Activated CD4-positive, CD25-positive, alpha-beta regulatory T cell treated with anti-CD3 and anti-CD28 coated beads, Interleukin-2, amount 50 U/mL, for 24 hours (primary cell): ENCODE measurements around the gene PCID2.
A peak's percentile ranks its signal among the peaks of the same experiment; 100 is the strongest.
"Not testable (repeated sequence)": the region's sequence is repeated elsewhere in the genome, so short reads cannot be mapped to it uniquely, and the experiment has no call there.

Experiments used
- ATAC-seq, 2 donors: fragments of 150-1000 bp; cut with Tn5 transposase; one replicate each; pipeline ENCODE4 v1.10.0; 2021; ENCODE audit warnings: mild to moderate bottlenecking in 1 of 2, moderate library complexity in 1 of 2

The PCID2 gene

GRCh38 chr13:113162783-113163685 is 45.4 kb downstream of the PCID2 start:
- peak in 1 of 2 donors; percentile 36 for ATAC-seq

DNA sequence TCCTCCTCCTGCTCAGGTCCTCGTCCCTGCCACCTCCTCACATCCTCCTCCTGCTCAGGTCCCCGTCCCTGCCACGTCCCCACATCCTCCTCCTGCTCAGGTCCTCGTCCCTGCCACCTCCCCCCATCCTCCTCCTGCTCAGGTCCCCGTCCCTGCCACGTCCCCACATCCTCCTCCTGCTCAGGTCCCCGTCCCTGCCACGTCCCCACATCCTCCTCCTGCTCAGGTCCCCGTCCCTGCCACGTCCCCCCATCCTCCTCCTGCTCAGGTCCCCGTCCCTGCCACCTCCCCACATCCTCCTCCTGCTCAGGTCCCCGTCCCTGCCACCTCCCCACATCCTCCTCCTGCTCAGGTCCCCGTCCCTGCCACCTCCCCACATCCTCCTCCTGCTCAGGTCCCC is 46.5 kb downstream of the PCID2 start:
- not testable (repeated sequence) for ATAC-seq

GRCh38 chr13:113161433-113161832 is 47.0 kb downstream of the PCID2 start:
- ATAC-seq: peak in 1 of 2 donors; percentile 34

GRCh38 chr13:113160983-113161382 is 47.5 kb downstream of the PCID2 start:
- peak in 1 of 2 donors; percentile 4 for ATAC-seq

DNA sequence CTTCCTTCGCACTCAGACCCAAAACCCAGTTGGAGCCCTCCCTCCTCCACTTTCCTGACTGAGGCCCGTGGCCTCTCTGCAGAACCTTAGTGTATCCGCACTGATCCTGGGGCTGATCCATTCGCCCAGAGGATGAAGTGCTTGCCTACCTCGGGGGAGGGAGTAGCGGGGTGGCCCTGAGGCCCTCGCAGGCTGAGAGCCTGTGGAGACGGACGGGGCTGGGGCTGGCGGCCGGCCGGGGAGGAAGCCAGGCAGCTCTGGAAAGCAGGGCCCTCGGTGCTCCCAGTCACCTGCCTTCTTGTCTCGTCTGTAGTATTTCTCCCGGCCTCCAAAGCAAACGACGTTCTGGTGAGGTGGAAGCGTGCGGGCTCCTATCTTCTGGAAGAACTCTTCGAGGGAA is 48.8 kb downstream of the PCID2 start:
- ATAC-seq: no peak

DNA sequence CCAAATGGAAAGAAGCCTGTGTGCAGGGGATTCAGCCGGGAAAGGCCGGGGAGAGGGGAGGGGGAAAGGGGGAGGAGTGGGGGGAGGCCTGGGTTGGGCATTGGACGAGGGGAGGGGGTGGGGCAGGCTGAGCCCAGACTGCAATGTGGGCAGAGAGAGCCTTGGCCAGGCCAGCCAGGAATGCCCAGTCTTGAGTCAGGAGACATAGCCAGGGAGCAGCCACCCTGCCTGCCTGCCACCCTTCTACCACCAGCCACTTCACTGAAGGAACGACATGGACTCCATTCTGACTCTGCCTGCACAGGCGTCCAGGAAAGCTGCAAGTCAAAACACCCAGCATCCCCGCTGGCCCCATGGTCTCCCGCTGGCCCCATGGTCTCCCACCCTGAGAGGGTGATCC is 49.5 kb downstream of the PCID2 start:
- ATAC-seq: no peak

DNA sequence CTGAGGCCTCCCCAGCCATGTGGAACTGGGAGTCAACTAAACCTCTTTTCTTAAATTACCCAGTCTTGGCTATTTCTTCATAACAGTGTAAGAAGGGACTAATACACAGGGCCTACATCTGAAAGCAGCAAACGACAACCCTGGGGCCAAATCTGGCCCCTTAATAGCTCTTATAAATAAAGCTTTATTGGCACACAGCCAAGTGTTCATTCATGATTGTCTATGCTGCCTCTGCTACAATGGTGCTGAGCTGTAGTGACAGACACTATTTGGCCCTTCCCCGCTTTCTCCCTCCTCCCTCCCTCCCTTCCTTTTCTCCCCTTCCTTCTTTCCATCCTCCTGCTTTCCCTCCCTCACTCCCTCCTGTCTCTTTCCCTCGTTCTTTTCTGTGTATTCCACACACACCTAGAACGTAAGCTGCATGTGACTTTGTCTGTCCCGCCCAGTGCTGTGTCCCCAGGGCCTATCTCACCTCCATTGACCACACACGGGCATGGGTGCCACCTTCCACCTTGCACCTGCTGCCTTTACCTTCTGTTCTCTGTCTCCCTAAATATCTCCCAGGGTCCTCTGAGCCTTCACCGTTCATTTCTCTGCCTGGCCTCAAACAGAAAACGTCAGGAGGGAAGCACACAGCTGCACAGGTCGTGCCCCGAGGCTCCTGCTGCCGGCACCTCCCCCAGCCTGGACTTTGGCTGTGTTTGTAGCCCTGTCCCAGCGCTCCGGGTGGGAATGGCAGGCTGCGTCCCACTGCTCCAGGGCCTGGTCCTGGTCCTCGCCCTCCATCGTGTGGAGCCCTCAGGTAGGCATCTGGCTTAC is 50.3 kb downstream of the PCID2 start, which contains the start of gene PROZ:
TSS of gene PROZ (plus strand) at position 720 of the 819 bp plus-strand sequence. CDS start at position 733, 13 bp downstream.
- no peak for ATAC-seq

- ATAC-seq: no peak
Measured at GRCh38 chr13:113157206-113157928, 51.1 kb downstream of the PCID2 start.

DNA sequence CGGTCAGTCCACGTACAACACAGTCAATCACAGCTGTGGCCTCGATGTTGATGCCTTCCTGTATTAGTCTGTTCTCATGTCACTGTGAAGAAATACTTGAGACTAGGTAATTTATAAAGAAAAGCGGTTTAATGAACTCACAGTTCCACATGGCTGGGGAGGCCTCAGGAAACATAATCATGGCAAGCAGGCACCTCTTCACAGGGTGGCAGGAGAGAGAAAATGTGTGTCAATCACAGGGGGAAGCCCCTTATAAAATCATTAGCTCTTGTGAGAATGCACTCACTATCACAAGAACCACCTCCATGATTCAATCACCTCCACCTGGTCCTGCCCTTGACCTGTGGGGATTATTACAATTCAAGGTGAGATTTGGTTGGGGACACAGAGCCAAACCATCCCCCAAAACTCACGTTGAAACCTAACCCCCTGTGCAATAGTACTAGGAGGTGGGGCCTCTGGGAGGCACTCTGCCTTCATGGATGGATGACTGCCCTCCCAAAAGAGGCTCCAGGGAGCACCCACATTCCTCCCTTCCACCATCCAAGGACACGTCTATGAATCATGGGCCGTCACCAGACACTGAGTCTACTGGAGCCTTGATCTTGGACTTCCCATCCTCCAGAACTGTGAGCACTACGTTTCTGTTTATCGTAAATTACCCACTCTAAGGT is 52.4 kb downstream of the PCID2 start:
- no peak for ATAC-seq

DNA sequence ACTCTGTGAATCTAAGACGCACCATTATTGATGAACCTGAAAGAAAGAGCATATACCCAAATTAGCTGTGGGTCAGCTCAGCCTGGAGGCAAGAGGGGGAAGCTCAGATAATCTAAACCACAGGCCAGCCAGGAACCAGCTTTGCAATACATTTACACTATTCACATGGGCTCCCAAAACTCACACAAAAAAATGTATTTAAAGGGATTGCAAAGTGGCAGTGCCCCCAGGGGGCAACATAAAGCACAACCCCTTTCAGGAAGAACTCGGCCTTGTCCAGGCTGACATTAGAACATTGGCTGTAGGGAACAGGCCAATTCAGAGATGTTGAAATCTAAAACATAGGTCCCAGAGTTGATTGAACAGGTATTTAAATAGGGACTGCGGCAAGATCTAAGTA is 53.3 kb downstream of the PCID2 start:
- no peak for ATAC-seq

DNA sequence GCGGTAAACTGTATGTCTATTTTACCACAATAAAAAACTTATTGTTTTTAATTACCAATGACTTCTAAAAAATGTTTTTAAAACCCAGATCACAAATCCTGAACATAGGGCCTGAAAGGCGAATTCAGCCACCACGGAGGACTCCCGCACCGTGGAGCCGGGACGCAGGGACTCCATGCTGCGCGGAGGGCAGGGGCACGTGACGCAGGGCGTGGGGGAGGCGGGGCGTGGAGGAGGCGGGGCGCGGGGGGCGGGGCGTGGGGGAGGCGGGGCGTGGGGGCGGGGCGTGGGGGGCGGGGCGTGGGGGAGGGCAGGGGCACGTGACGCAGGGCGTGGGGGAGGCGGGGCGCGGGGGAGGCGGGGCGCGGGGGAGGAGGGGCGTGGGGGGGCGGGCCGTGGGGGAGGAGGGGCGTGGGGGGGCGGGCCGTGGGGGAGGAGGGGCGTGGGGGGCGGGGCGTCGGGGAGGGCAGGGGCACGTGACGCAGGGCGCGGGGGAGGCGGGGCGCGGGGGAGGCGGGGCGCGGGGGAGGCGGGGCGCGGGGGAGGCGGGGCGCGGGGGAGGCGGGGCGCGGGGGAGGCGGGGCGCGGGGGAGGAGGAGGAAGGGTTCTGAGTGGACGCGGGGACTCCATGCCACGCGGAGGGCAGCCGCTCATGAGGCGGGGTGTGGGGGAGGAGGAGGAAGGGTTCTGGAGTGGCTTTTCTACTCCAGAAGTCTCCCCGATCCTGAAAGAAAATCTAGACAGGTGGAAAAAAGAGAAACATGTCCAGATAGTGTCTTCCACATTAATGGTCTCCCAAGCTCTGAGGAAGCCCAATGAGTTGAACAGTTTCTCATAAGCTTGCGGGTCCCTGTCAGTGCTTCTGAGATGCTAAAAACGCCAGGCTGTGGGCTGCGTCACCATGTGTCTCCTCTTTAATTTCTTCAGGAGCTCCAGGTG is 54.4 kb downstream of the PCID2 start:
- ATAC-seq: peak; percentile 69 to 74

GRCh38 chr13:113152984-113153809 is 55.3 kb downstream of the PCID2 start:
- peak; percentile 20 to 51 for ATAC-seq

DNA sequence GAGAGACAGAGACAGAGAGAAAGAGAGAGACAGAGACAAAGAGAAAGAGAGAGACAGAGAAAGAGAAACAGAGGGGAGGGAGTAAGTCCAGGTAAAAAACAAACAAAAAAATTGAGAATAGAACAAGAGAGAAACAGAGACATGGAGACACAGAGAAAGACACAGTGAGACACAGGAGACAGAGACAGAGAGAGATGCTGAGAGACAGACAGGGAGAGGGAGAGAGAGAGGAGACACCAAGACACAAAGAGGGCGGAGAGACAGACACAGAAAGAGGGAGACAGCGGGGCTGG is 55.8 kb downstream of the PCID2 start:
- ATAC-seq: no peak

- peak; percentile 18 to 46 for ATAC-seq
Measured at GRCh38 chr13:113151745-113152690, 56.5 kb downstream of the PCID2 start.

DNA sequence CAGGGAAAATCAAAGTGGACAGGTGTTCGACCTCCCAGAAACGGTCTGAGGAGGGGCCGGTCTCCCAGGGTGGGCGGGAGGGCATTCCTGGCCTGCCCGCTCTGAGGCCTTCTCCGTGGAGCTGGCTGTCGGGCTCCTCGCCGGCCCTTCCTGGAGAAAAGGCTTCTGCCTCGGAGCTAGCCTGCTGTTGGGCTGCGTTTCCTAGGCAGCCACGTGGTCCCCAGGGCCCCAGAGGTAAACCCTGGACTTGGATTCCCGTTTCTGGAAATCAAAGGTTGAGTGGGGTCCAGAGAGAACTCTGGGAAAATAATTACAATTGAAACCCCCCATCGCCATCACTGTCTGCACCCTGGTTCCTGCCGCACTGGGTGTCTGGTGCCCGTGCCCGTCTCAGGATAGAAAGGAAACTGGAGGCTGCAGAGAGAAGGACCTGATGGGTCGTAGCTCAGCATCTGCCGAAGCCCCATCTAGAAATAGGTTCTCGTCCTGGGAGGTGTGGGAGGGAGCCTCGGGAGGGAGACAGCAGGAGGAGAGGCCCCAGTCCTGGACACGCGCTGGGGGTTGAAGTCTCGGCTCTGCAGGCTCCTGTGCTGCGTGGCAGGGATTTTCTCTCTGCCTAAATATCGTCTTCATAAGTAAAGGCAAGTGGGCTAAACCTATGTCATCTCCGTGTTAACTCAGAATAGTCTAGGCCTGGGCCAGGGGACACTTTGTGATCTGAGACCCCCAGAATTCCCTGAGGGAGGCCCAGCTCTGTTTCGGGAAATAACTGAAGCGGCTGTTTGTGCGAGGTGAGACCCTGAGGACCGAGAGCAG is 57.7 kb downstream of the PCID2 start:
- no peak for ATAC-seq

DNA sequence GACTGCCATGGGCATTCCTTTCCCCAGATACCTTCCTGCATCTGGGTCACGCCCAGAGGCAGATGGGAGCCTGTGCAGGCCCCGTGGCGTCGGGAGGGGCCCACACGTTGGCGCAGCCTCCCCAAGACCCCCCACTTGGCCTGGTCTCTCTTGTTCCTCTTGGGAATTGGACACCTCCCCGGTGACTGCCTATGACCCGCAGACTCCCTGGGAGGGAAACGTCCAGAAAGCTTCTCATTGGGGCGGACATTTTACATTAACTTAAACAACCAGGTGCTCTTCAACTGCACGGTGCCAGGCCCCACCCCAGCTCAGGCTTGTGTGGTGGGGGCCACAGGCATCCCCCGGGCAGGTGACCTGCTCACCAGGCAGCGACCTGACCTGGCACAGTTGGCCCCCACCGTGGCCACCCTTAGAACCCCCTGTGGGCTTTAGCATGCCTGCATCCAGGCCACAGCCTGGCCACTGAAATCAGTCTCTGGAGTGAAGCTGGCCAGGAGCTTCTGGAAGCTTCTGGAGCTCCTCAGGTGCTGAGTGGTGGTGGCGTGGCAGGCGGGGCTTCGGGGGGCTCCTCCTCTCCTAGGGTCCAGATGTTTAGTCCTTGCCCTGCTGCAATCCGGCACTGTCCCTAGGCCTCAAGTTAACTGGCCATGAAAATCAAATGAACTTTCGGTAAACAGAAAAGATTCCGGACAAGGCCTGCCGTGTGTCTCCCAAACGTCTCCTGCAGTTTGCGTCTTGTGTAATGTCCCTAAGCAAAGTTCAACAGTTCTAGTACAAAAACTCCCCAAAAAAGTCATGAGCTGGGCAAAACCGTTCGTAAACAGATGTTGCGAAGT is 58.5 kb downstream of the PCID2 start:
- no peak for ATAC-seq

DNA sequence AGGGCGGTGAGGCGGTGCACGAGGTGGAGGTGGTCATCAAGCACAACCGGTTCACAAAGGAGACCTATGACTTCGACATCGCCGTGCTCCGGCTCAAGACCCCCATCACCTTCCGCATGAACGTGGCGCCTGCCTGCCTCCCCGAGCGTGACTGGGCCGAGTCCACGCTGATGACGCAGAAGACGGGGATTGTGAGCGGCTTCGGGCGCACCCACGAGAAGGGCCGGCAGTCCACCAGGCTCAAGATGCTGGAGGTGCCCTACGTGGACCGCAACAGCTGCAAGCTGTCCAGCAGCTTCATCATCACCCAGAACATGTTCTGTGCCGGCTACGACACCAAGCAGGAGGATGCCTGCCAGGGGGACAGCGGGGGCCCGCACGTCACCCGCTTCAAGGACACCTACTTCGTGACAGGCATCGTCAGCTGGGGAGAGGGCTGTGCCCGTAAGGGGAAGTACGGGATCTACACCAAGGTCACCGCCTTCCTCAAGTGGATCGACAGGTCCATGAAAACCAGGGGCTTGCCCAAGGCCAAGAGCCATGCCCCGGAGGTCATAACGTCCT is 59.4 kb downstream of the PCID2 start:
- no peak for ATAC-seq
